K562 (cell line): ENCODE data around the gene MPIG6B. TPM values are rescaled to one million over a fixed set of nuclear protein-coding genes. Genes with fewer than 3 reads are reported as not detected.

ENCODE experiments used
- ESRRB ChIP-seq: fragments of 250-450 bp; sonication (Bioruptor Pico); IDR thresholded peaks from 2 replicates; pipeline ENCODE4 v1.5.0; 2020; ENCODE audit warnings: mild to moderate bottlenecking, moderate library complexity, borderline replicate concordance
- LARP7 ChIP-seq: fragments of 450-650 bp; IDR thresholded peaks from 2 replicates; pipeline ENCODE4 v1.6.1; 2016
- MAFK ChIP-seq: IDR thresholded peaks from 2 replicates; pipeline ENCODE4 v1.6.1; 2011; ENCODE audit warnings: low read length, improper control_type of control experiment
- POLR2G ChIP-seq: fragments of 200-400 bp; formaldehyde crosslinking; IDR thresholded peaks from 2 replicates; pipeline ENCODE4 v1.6.1; 2017; ENCODE audit warnings: low read depth, mild to moderate bottlenecking, antibody characterized with exemption, low read length, moderate library complexity
- YY1 ChIP-seq, 3 experiments: IDR thresholded peaks; 2 replicates each; pipeline ENCODE4 v1.6.1; 2011; ENCODE audit warnings: low read length in 2 of 3, mild to moderate bottlenecking in 2 of 3, moderate library complexity in 2 of 3, borderline replicate concordance in 1 of 3, control low read depth in 1 of 3, low read depth in 1 of 3; ENCODE audit not compliant: insufficient read depth in 3 of 3, insufficient replicate concordance in 2 of 3, control insufficient read depth in 1 of 3, insufficient read length in 1 of 3; ENCODE audit errors: extremely low read depth in 1 of 3
- ZBTB26 ChIP-seq: fragments of 450-650 bp; formaldehyde crosslinking; IDR thresholded peaks from 2 replicates; pipeline ENCODE4 v1.4.0; 2022; ENCODE audit warnings: missing genetic modification characterization
- ZNF398 ChIP-seq: fragments of 250-450 bp; sonication (Bioruptor Pico); IDR thresholded peaks from 2 replicates; pipeline ENCODE4 v1.8.0; 2021; ENCODE audit warnings: moderate library complexity, mild to moderate bottlenecking, inconsistent platforms
- ZNF518B ChIP-seq: fragments of 250-450 bp; sonication (Bioruptor Pico); IDR thresholded peaks from 2 replicates; pipeline ENCODE4 v1.5.0; 2021; ENCODE audit warnings: mild to moderate bottlenecking, moderate library complexity
- polyA plus RNA-seq, 8 experiments: library from polyadenylated mRNA; depleted of rRNA in 4 of 8; stranded (reverse) in 5 of 8; unstranded in 3 of 8; fragments of >200 nt; fragmentation: Nextera tagmentation in 2 of 8; fragmentation: Illumina TruSeq in 1 of 8; extraction: Ambion mirVana in 2 of 8; extraction: Trizol in 1 of 8; gene quantifications; 2 replicates each; pipeline versions ENCODE4 v1.2.1 to v1.2.3, GENCODE V29; 2011 to 2014; ENCODE audit warnings: inconsistent platforms in 1 of 8, missing spikeins in 1 of 8
- total RNA-seq, 7 experiments: library from RNA; depleted of rRNA in 6 of 7; stranded (reverse); fragments of >200 nt in 6 of 7; fragmentation: Illumina TruSeq in 2 of 7; extraction: Trizol in 2 of 7; gene quantifications; 2 replicates each; pipeline versions ENCODE4 v1.2.1 to v1.2.3, GENCODE V29; 2011 to 2021; ENCODE audit warnings: low replicate concordance in 1 of 7
- TF ChIP-seq, protein P1 (sequence below), 2 experiments: fragments of 450-650 bp; formaldehyde crosslinking in 1 of 2; IDR thresholded peaks; 2 replicates each; pipeline versions ENCODE4 v1.4.0 to v1.6.1; 2014 to 2020; ENCODE audit warnings: mild to moderate bottlenecking in 2 of 2, borderline replicate concordance in 1 of 2, low read depth in 1 of 2

The MPIG6B gene
- total and polyA plus RNA-seq, 9 of the 15 experiments (the other 6 are each of a cell fraction or from before 2014, with no cell fraction given), result 0.11 to 1.2 (median 0.28) TPM; not detected in 1

- TF ChIP-seq ZNF518B (CRISPR knock-in tag) (peak; percentile 8; the same call in 1 of the 2 replicates), YY1 (IDR thresholded peaks at IDR 0.05; ENCODE audit: borderline replicate concordance in 1 of 3, control insufficient read depth in 1 of 3, extremely low read depth in 1 of 3, insufficient read depth in 3 of 3, insufficient read length in 1 of 3, insufficient replicate concordance in 2 of 3, low read depth in 1 of 3, low read length in 2 of 3) (peak in 1 of 3 experiments; percentile 75), ZNF398 (CRISPR knock-in tag) (no peak), MAFK (peak; percentile 64), LARP7 (peak; percentile 10; the same call in 1 of the 2 replicates), ESRRB (CRISPR knock-in tag) (peak; percentile 53; the same call in 1 of the 2 replicates), ZBTB26 (CRISPR knock-in tag) (peak; percentile 35; the same call in 1 of the 2 replicates), POLR2G (peak; percentile 97)
- TF ChIP-seq, protein P1, sequence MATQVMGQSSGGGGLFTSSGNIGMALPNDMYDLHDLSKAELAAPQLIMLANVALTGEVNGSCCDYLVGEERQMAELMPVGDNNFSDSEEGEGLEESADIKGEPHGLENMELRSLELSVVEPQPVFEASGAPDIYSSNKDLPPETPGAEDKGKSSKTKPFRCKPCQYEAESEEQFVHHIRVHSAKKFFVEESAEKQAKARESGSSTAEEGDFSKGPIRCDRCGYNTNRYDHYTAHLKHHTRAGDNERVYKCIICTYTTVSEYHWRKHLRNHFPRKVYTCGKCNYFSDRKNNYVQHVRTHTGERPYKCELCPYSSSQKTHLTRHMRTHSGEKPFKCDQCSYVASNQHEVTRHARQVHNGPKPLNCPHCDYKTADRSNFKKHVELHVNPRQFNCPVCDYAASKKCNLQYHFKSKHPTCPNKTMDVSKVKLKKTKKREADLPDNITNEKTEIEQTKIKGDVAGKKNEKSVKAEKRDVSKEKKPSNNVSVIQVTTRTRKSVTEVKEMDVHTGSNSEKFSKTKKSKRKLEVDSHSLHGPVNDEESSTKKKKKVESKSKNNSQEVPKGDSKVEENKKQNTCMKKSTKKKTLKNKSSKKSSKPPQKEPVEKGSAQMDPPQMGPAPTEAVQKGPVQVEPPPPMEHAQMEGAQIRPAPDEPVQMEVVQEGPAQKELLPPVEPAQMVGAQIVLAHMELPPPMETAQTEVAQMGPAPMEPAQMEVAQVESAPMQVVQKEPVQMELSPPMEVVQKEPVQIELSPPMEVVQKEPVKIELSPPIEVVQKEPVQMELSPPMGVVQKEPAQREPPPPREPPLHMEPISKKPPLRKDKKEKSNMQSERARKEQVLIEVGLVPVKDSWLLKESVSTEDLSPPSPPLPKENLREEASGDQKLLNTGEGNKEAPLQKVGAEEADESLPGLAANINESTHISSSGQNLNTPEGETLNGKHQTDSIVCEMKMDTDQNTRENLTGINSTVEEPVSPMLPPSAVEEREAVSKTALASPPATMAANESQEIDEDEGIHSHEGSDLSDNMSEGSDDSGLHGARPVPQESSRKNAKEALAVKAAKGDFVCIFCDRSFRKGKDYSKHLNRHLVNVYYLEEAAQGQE (IDR thresholded peaks at IDR 0.05; ENCODE audit: borderline replicate concordance), result no peak
- TF ChIP-seq, protein P1 (CRISPR knock-in tag; IDR thresholded peaks at IDR 0.05; ENCODE audit: low read depth), result peak; percentile 80; the same call in 1 of the 2 replicates
These were observed 13.0 kb downstream of the MPIG6B start, which contains the start of gene CLIC1 (continued) for GRCh38 chr6:31736021-31736767.
